ENCODE results near the gene CLEC11A.

- TF ChIP-seq GATA2 (IDR thresholded peaks at IDR 0.05; ENCODE audit: low read depth, low read length) = no peak
- no peak for TF ChIP-seq GATA3 (IDR thresholded peaks at IDR 0.05; ENCODE audit: low read depth, low read length)
Measured at GRCh38 chr19:50720921-50721381, 2.2 kb upstream of the CLEC11A start.

All from SH-SY5Y (cell line).